GM04503 (cell line): ENCODE results near the gene M6PR.

Source experiments
- DNase-seq: peaks from one replicate; pipeline ENCODE4 v3.0.0-alpha.2; 2012; ENCODE audit warnings: low read depth

The M6PR gene

GRCh38 chr12:8949342-8950220 is at the start of gene M6PR:
TSS of gene M6PR (minus strand) at chr12:8949645. CDS start at chr12:8946404, 3,241 bp downstream.
- DNase-seq: peak; percentile 82

GRCh38 chr12:8996682-8997405 is 47.4 kb upstream of the M6PR start:
- peak; percentile 11 for DNase-seq

DNA sequence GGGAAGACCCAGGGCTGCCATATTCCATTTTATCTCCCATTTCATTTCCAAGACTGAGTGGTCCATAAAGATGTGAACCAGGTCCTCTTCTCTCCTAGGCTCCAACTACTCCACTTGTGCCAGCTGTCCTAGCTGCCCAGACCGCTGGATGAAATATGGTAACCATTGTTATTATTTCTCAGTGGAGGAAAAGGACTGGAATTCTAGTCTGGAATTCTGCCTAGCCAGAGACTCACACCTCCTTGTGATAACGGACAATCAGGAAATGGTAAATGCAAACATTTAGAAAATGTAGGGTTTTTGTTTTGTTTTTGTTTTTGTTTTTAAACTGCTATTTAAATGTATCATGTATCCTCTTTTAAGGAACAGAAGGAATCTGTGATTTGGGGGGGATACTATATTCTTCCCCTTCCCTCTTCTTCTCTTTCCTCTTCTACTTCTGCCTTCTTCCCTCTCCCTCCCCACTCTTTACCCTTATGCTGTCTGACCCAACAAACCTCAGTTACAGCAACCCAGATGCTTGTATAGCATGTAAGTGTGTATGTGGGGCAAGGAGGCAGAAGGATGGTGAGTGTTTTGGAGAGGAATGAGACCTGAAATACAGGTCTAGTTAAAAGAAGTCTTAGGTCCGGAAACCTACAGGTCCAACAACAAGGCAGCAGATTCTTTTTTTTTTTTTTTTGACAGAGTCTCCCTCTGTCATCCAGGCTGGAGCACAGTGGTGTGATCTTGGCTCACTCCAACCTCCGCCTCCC is 45.8 kb upstream of the M6PR start:
- no peak for DNase-seq

DNA sequence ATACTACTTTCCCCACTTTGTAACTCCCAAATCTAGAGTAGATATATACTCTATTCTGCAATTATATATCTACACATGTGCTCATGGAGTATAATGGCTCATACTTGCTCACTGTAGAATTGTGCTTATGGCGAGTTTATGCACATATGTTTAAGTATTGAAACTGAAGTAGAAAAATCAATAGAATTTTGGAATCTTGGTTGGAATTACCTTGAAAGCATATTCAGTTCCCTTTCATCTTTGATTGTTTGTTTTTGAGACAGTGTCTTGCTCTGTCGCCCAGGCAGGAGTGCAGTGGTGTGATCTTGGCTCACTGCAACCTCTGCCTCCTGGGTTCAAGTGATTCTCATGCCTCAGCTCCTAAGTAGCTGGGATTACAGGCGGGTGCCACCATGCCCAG is 44.4 kb upstream of the M6PR start:
- DNase-seq: no peak

DNA sequence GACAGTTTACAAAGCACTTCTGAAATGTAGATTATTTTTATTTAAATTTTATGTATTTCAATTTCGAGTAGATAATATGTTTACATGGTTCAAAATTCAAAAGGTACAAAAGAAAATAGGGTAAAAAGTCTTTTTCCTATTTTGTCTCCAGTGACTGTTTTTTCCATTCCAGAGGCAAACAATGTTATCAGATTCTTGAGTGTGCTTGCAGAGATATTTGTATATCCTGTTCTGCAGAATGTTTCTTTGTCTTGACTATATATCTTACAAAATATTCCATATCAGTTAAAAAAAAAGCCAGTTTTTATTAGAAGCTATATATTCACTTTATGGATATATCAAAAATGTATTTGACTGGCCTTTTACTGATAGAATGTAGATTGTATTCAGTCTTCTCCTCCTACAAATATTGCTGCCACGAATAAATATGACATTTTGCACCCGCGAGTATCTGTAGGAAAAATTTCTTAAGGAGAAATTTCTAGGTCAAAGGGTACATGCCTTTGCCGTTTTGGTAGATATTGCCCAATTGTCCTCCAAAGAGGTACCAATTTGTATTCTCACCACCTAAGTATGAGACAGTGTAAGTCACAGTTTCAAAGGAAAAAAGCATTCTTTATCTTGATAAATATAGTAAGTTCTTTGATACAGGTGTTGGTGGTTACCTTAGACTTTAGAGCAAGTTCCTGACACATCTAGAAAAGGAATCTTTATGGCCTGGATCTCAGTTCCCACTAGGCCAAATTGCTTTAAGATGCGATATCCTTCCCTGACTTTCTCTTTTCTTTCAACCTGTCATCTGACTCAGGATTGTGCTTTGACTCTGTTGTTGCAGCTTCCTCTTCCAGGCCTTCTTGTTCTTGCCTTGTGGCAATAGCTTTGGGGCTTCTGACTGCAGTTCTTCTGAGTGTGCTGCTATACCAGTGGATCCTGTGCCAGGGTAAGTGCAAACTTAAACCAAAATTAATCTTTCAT is 42.2 kb upstream of the M6PR start:
- no peak for DNase-seq

DNA sequence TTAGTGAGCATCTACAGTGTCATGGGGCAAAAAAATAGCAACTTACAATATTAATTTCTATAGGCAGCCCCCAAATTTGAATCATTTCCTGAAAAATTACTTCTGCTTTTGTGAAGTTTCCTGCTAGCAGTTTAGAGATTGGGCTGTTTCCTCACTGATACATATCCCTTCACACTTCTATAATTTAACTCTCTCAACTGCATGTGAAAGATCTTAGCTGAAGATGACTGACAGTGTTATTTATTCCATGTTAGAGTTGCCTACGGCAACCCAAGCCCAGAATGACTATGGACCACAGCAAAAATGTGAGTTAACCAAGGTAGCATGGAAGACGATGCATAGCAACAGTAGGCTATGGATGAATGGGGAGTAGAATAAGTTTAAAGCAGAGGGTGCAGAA is 40.0 kb upstream of the M6PR start, which contains the start of gene KLRG1:
Gene KLRG1, plus strand, starts transcription at position 134 of the 400 bp plus-strand sequence. Its CDS starts 90 bp downstream, at position 224.
- DNase-seq: no peak

- DNase-seq: no peak
Observed at GRCh38 chr12:8987685-8988084, 38.2 kb upstream of the M6PR start.

- DNase-seq: no peak
Observed at GRCh38 chr12:8987163-8987562, 37.7 kb upstream of the M6PR start.

DNA sequence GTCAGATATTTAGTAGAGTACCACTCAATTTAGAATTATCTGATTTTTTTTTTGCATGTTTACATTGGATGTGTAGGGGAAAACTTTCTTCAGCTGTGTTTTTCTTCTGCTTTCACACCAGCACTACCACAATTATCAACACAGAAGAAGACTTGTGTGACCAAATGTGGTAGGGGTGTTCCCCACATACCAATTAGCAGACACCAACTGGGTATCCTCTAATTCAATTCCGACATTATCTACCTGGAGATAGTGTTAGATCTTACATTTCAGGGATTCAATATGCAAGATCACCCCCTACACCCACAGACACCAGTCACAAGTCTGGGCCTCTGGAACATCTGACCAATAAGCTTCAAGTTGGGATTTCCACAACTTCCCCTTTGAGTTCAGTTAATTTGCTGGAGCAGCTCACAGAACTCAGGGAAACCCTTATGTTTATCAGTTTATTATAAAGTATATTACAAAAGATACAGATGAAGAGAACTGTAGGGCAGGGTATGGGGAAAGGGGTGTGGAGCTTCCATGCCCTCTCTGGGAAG is 35.8 kb upstream of the M6PR start:
- no peak for DNase-seq

DNA sequence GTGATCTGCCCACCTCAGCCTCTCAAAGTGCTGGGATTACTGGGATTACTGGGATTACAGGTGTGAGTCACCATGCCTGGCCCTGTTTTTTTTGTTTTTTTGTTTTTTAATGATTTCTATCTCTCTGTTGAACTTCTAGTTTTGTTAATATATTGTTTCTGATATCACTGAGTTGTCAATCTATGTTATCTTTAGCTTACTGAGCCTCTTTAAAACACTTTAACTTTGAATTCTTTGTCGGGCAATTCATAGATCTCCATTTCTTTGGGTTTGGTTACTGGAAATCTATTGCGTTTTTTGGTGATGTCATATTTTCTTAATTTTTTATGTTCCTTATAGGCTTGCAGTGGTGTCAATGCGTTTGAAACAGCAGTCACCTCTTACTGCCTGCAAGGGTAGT is 30.7 kb upstream of the M6PR start:
- DNase-seq: no peak

GRCh38 chr12:8970432-8970831 is 21.0 kb upstream of the M6PR start:
- DNase-seq: no peak

- no peak for DNase-seq
Observed at GRCh38 chr12:8969861-8970411, 20.5 kb upstream of the M6PR start.

DNA sequence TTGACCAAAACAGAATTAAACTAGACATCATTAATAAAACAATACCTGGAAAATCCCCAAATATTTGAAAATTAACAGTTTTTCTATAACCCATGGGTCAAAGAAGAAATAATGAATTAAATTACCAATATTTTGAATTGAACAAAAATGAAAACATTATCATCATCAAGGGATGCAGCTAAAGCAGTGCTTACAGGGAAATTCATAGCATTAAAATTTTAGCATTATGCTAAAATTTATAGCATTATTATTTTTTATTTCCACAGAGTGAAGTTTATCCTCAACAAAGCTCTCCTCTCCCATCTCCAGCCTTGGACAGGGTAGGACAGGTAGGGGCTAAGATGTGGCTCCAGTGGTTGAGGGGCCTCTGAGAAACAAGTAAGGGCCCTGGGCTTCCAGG is 19.3 kb upstream of the M6PR start:
- DNase-seq: no peak

- DNase-seq: no peak
Observed at GRCh38 chr12:8960176-8960575, 10.7 kb upstream of the M6PR start.

GRCh38 chr12:8958066-8958465 is 8.6 kb upstream of the M6PR start:
- no peak for DNase-seq

DNA sequence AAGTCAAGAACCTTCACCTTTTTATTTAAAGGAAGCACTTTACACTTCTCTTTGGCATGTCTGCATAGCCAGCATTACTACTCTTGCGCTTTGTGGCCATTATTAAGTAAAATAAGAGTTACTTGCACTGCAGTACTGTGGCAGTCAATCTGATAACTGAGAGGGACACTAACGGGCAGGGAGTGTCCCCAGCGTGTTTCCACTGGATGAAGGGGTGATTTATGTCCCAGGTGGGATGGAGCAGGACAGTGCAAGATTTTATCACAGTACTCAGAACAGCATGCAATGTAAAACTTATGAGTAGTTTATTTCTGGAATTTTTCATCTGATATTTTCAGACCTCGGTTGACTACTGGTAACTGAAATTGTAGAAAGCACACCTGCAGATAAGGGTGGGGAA is 8.1 kb upstream of the M6PR start:
- DNase-seq: no peak

GRCh38 chr12:8956772-8957171 is 7.3 kb upstream of the M6PR start:
- no peak for DNase-seq

DNA sequence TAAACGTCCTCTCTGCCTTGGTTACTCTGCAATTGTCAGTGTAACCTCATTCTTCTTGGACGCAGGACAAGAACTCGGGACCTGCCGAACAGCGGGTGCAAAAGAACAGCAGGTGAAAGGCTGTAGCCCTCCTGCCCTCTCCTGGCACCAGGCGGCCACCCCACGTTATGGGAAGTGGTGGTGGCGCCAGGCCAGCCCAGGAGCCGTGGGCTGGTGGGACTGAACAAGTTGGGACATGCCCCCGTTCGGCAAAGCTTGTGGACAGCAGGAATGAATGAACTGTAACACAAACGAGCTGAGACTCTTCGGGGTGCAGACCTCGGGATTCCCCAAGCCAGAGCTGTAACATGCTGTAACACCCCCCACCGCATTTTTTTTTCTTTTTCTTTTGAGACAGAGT is 6.6 kb upstream of the M6PR start:
- DNase-seq: no peak

GRCh38 chr12:8953773-8954402 is 4.4 kb upstream of the M6PR start:
- DNase-seq: no peak

DNA sequence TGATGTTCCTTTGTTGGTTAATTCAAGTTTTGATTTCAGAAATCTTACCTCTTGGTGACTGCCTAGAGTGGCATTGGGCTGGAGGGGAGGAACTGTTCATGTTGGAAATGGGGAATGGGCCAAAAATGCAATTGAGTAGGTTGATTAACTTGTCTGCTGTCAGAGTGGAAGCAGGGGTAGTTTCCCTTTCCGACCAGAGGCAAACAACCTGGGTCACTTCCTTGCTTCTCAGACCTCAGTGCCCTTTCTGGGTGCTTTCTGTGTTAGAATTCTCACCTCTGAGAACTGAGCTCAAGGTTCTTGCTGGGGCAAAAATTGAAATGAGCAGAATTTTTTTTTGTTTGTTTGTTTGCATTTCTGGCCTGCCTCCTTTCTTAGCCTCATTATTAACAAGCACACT is 2.3 kb upstream of the M6PR start:
- DNase-seq: no peak
